Skeletal muscle cell (primary cell): Measurements from ENCODE around the gene CTAG1A.
"Not testable (repeated sequence)": the region's sequence is repeated elsewhere in the genome, so short reads cannot be mapped to it uniquely, and the experiment has no call there.

Experiments used
- DNase-seq: peaks from one replicate; pipeline ENCODE4 v3.0.0-alpha.2; 2010; ENCODE audit warnings: low read depth
- H3K4me3 ChIP-seq: 2 replicates; pipeline ENCODE4 v1.5.1; 2011; ENCODE audit warnings: low read depth, mild to moderate bottlenecking, control low read depth, low read length, moderate library complexity

CTAG1A gene

GRCh38 chrX:154607370-154607769 is 22.4 kb downstream of the CTAG1A start:
- DNase-seq = no peak
- H3K4me3 ChIP-seq = no peak overlapping the region

GRCh38 chrX:154607976-154608375 is 23.0 kb downstream of the CTAG1A start:
- not testable (repeated sequence) for DNase-seq, H3K4me3 ChIP-seq

- not testable (repeated sequence) for H3K4me3 ChIP-seq, DNase-seq
Observed at GRCh38 chrX:154608823-154609222, 23.9 kb downstream of the CTAG1A start.

GRCh38 chrX:154611146-154611545 is 26.2 kb downstream of the CTAG1A start:
- not testable (repeated sequence) for H3K4me3 ChIP-seq, DNase-seq

GRCh38 chrX:154613586-154613985 is 28.7 kb downstream of the CTAG1A start:
- not testable (repeated sequence) for DNase-seq, H3K4me3 ChIP-seq

- not testable (repeated sequence) for H3K4me3 ChIP-seq, DNase-seq
Observed at GRCh38 chrX:154619182-154619581, 34.2 kb downstream of the CTAG1A start, which contains the start of gene CTAG1B. Gene CTAG1B, minus strand, starts transcription at chrX:154619282. Its CDS starts 64 bp downstream, at chrX:154619218.

GRCh38 chrX:154620767-154621414 is 36.0 kb downstream of the CTAG1A start:
- not testable (repeated sequence) for H3K4me3 ChIP-seq, DNase-seq

- H3K4me3 ChIP-seq, DNase-seq: not testable (repeated sequence)
Observed at GRCh38 chrX:154628960-154629359, 44.0 kb downstream of the CTAG1A start.

GRCh38 chrX:154630949-154631348 is 46.0 kb downstream of the CTAG1A start:
- H3K4me3 ChIP-seq, DNase-seq: not testable (repeated sequence)

- H3K4me3 ChIP-seq, DNase-seq: not testable (repeated sequence)
Observed at GRCh38 chrX:154633661-154634060, 48.7 kb downstream of the CTAG1A start.
